Activated naive CD4-positive, alpha-beta T cell treated with Interleukin-2 at 50 U/mL for 16 hours (primary cell): Measurements from ENCODE around the gene MICALL1.

ENCODE experiments used
- DNase-seq: peaks from one replicate; pipeline ENCODE4 v3.0.0-alpha.2; 2020

Gene MICALL1

GRCh38 chr22:37907036-37907954 lies 1.2 kb downstream of the MICALL1 start:
- DNase-seq, result no peak

- DNase-seq, result no peak
These were observed 3.7 kb downstream of the MICALL1 start for GRCh38 chr22:37909766-37910165.

- no peak for DNase-seq
These were observed 5.0 kb downstream of the MICALL1 start for GRCh38 chr22:37910890-37911672.

GRCh38 chr22:37911697-37912096 lies 5.6 kb downstream of the MICALL1 start:
- no peak for DNase-seq

- DNase-seq, result no peak
These were observed 6.1 kb downstream of the MICALL1 start for GRCh38 chr22:37912171-37912570.

GRCh38 chr22:37913233-37913721 lies 7.2 kb downstream of the MICALL1 start:
- DNase-seq, result no peak

- DNase-seq, result no peak
These were observed 10.2 kb downstream of the MICALL1 start for GRCh38 chr22:37916311-37916710.

- DNase-seq, result no peak
These were observed 11.9 kb downstream of the MICALL1 start for GRCh38 chr22:37917874-37918548.

- DNase-seq, result no peak
These were observed 12.6 kb downstream of the MICALL1 start for GRCh38 chr22:37918580-37919270.

GRCh38 chr22:37920126-37920525 lies 14.0 kb downstream of the MICALL1 start:
- DNase-seq, result no peak

GRCh38 chr22:37922191-37922590 lies 16.1 kb downstream of the MICALL1 start:
- no peak for DNase-seq

GRCh38 chr22:37923927-37924326 lies 17.8 kb downstream of the MICALL1 start:
- no peak for DNase-seq

- DNase-seq, result no peak
These were observed 18.4 kb downstream of the MICALL1 start for GRCh38 chr22:37924386-37925065.

GRCh38 chr22:37925330-37925729 lies 19.2 kb downstream of the MICALL1 start:
- DNase-seq, result no peak

GRCh38 chr22:37925767-37926166 lies 19.7 kb downstream of the MICALL1 start:
- no peak for DNase-seq

GRCh38 chr22:37926358-37926757 lies 20.3 kb downstream of the MICALL1 start:
- no peak for DNase-seq

GRCh38 chr22:37926771-37927636 lies 20.9 kb downstream of the MICALL1 start:
- no peak for DNase-seq

GRCh38 chr22:37927637-37927936 lies 21.5 kb downstream of the MICALL1 start:
- DNase-seq, result no peak

GRCh38 chr22:37929390-37929789 lies 23.3 kb downstream of the MICALL1 start:
- DNase-seq, result no peak

- DNase-seq, result no peak
These were observed 24.3 kb downstream of the MICALL1 start for GRCh38 chr22:37930270-37930951.
